Cardiac fibroblast (primary cell): ENCODE data around the gene ADD1.
A peak's percentile ranks its signal among the peaks of the same experiment; 100 is the strongest.

Experiments
- DNase-seq, 2 donors: peaks; one replicate each; pipeline versions ENCODE4 v3.0.0 to v3.0.0-alpha.2; 2010; ENCODE audit warnings: low read depth in 2 of 2
- H3K4me3 ChIP-seq, 2 donors: replicated peaks in 1 of 2; 1 replicate in 1 of 2; 2 replicates in 1 of 2; pipeline ENCODE4 v1.5.1; 2011; ENCODE audit warnings: low read depth in 2 of 2, low read length in 2 of 2, mild to moderate bottlenecking in 2 of 2, moderate library complexity in 1 of 2
- CTCF ChIP-seq: IDR thresholded peaks from one replicate; pipeline ENCODE4 v1.5.1; 2011; ENCODE audit warnings: low read depth, mild to moderate bottlenecking, low read length, inconsistent platforms

ADD1 gene

DNA sequence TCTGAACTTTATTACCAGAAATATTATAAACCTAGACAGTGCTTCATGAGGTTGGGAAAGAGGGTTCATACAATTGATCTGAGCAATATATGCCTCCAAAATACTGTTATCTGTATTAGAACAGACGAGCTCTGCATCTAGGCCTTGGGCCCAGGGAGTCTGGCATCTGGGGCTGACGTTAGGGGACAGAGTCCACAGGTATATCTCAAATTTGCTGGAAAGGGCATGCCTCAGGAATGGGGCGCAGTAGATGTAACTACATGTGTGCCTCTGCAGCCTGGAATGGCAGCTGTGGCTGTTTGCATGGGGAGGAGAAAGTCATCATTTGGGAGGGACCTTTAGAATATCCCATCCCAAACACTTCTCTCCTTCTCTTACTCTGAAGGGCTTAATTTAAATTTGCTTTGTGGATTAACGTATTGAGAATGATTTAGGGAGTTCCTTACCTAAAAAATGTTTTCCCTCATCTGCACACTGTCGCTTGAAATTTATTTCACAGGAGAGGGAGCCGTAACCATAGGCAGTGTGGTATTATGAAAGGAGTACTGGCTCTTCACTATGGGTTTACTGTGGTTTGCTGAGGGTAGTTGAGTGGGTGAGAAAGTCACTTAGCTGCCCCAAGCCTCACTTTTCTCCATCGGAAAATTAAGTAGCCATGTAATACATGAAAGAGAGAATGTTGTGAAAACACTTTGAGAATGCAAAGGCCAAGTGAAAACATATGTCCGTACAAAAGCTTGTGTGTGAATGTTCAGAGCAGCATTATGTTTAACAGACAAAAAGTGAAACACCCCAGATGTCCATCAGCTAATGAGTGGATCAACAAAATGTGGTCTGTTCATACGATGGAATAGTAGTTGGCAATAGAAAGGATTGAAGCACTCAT, 5.9 kb downstream of the ADD1 start:
- no peak for TF ChIP-seq CTCF
- H3K4me3 ChIP-seq: no peak overlapping the region
- DNase-seq: no peak

GRCh38 chr4:2850966-2851798, 7.5 kb downstream of the ADD1 start:
- no peak overlapping the region for H3K4me3 ChIP-seq
- no peak for DNase-seq
- TF ChIP-seq CTCF: no peak

- no peak overlapping the region for H3K4me3 ChIP-seq
- TF ChIP-seq CTCF: no peak
These were observed 8.9 kb downstream of the ADD1 start for GRCh38 chr4:2852481-2852921.

GRCh38 chr4:2855584-2855983, 11.9 kb downstream of the ADD1 start:
- no peak for DNase-seq
- TF ChIP-seq CTCF: no peak
- H3K4me3 ChIP-seq: no peak overlapping the region

More at GRCh38 chr4:2852481-2852921, 8.9 kb downstream of the ADD1 start:
- DNase-seq: peak in 1 of 2 donors; percentile 60

- TF ChIP-seq CTCF: no peak
- H3K4me3 ChIP-seq: no peak overlapping the region
- DNase-seq: no peak
These were observed 12.6 kb downstream of the ADD1 start for GRCh38 chr4:2856266-2856665.

GRCh38 chr4:2857349-2857927, 13.8 kb downstream of the ADD1 start:
- no peak for TF ChIP-seq CTCF
- no peak overlapping the region for H3K4me3 ChIP-seq
- no peak for DNase-seq
